ENCODE data around the gene CDH4. TPM values are rescaled to one million over a fixed set of nuclear protein-coding genes. Genes with fewer than 3 reads are reported as not detected.

CDH4 gene
- total RNA-seq, 1 experiment from 2014 or later, result 5.3 TPM

DNA sequence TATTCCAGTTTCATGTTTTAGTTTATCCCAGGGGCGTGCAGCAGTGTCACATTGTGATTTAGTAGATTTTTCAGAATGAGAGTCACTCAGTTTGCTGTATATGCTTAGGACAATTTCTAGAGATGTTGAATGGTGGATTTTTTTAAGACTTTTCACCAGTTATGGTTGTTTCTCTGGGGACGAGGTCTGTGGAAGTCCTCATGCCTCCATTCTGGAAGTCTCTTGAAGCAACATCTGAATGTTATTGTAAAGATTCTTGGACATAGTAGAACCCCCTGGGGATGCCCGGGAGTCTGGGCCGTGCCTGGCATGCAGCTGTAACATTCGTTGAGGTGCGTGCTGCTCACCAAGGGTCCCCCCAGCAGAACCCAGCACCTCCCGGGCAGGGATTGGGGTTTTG is 341.5 kb downstream of the CDH4 start (continued):
- TF ChIP-seq, protein P1, sequence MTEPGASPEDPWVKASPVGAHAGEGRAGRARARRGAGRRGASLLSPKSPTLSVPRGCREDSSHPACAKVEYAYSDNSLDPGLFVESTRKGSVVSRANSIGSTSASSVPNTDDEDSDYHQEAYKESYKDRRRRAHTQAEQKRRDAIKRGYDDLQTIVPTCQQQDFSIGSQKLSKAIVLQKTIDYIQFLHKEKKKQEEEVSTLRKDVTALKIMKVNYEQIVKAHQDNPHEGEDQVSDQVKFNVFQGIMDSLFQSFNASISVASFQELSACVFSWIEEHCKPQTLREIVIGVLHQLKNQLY (CRISPR knock-in tag; IDR thresholded peaks at IDR 0.05), result no peak
- TF ChIP-seq, protein P2, sequence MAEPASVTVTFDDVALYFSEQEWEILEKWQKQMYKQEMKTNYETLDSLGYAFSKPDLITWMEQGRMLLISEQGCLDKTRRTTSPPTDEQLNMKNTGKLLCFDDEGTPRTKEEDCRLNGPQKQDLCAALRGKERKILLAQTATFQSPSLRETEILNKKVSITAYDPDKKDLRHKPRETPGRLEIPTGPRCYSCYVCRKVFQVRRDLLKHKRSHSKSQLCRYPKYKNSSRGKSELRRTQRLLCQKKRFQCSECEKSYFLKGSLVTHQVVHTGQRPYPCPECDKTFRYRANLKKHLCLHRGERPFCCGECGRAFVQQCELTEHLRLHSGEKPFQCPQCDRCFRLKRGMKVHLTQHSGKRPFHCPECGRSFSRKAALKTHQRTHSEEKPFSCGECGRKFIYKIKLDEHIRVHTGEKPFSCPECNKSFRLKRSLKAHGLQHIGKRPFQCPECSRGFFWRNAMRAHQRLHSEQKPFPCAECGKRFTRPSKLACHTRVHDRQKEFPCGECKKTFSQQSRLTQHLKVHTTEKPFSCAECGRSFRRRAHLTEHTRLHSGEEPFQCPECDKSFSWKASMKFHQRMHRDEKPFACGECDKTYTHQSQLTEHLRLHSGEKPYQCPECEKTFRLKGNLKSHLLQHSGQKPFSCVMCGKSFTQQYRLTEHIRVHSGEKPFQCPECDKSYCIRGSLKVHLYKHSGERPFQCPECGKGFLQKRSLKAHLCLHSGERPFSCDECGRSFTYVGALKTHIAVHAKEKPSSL (CRISPR knock-in tag; conservative IDR thresholded peaks at IDR 0.05), result no peak
- TF ChIP-seq EMX1 (CRISPR knock-in tag; IDR thresholded peaks at IDR 0.05) (no peak), NR1H2 (CRISPR knock-in tag; IDR thresholded peaks at IDR 0.05) (no peak), MAX (CRISPR knock-in tag; IDR thresholded peaks at IDR 0.05) (no peak), ELF4 (CRISPR knock-in tag; IDR thresholded peaks at IDR 0.05; ENCODE audit: low read depth) (no peak), GABPB1 (CRISPR knock-in tag; IDR thresholded peaks at IDR 0.05) (no peak)

GRCh38 chr20:61594198-61594597 is 342.1 kb downstream of the CDH4 start:
- Mint-ChIP-seq H3K9me3 (peaks cover 44% of the 10 kb centered on the region), H3K27ac (no peak overlapping the region), H3K4me3 (no peak overlapping the region), H3K4me1 (peaks cover 3% of the 10 kb centered on the region), H3K27me3 (ENCODE audit: low read depth) (peaks cover 30% of the 10 kb centered on the region), H3K36me3 (peaks cover 25% of the 10 kb centered on the region)
- no peak for DNase-seq (ENCODE audit: low spot score)
- POLR2A ChIA-PET, result no interaction called here
- TF ChIP-seq MAX (CRISPR knock-in tag; IDR thresholded peaks at IDR 0.05) (no peak), JAZF1 (CRISPR knock-in tag; IDR thresholded peaks at IDR 0.05) (no peak), NR1H2 (CRISPR knock-in tag; IDR thresholded peaks at IDR 0.05) (no peak), GABPB1 (CRISPR knock-in tag; IDR thresholded peaks at IDR 0.05) (no peak), NFE2L1 (CRISPR knock-in tag; IDR thresholded peaks at IDR 0.05) (no peak)
- TF ChIP-seq, protein P3, sequence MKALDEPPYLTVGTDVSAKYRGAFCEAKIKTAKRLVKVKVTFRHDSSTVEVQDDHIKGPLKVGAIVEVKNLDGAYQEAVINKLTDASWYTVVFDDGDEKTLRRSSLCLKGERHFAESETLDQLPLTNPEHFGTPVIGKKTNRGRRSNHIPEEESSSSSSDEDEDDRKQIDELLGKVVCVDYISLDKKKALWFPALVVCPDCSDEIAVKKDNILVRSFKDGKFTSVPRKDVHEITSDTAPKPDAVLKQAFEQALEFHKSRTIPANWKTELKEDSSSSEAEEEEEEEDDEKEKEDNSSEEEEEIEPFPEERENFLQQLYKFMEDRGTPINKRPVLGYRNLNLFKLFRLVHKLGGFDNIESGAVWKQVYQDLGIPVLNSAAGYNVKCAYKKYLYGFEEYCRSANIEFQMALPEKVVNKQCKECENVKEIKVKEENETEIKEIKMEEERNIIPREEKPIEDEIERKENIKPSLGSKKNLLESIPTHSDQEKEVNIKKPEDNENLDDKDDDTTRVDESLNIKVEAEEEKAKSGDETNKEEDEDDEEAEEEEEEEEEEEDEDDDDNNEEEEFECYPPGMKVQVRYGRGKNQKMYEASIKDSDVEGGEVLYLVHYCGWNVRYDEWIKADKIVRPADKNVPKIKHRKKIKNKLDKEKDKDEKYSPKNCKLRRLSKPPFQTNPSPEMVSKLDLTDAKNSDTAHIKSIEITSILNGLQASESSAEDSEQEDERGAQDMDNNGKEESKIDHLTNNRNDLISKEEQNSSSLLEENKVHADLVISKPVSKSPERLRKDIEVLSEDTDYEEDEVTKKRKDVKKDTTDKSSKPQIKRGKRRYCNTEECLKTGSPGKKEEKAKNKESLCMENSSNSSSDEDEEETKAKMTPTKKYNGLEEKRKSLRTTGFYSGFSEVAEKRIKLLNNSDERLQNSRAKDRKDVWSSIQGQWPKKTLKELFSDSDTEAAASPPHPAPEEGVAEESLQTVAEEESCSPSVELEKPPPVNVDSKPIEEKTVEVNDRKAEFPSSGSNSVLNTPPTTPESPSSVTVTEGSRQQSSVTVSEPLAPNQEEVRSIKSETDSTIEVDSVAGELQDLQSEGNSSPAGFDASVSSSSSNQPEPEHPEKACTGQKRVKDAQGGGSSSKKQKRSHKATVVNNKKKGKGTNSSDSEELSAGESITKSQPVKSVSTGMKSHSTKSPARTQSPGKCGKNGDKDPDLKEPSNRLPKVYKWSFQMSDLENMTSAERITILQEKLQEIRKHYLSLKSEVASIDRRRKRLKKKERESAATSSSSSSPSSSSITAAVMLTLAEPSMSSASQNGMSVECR (CRISPR knock-in tag; IDR thresholded peaks at IDR 0.05; ENCODE audit: borderline replicate concordance), result no peak
- no peak for ATAC-seq
- CTCF ChIA-PET, result no interaction called here

- POLR2A ChIA-PET, result no interaction called here
Observed at GRCh38 chr20:61595216-61595615, 343.2 kb downstream of the CDH4 start.

More at GRCh38 chr20:61595216-61595615, 343.2 kb downstream of the CDH4 start:
- ATAC-seq (no peak), DNase-seq (ENCODE audit: low spot score) (no peak)
- Mint-ChIP-seq H3K36me3 (peaks cover 25% of the 10 kb centered on the region), H3K4me3 (no peak overlapping the region), H3K27ac (no peak overlapping the region), H3K4me1 (no peaks in the 10 kb centered on the region), H3K27me3 (ENCODE audit: low read depth) (peaks cover 28% of the 10 kb centered on the region), H3K9me3 (peaks cover 44% of the 10 kb centered on the region)
- CTCF ChIA-PET, result no interaction called here
- TF ChIP-seq E2F4 (CRISPR knock-in tag; IDR thresholded peaks at IDR 0.05; ENCODE audit: borderline replicate concordance, low read depth) (no peak), KAT7 (CRISPR knock-in tag; IDR thresholded peaks at IDR 0.05; ENCODE audit: borderline replicate concordance) (no peak), ZNF138 (CRISPR knock-in tag; conservative IDR thresholded peaks at IDR 0.05) (no peak), PRRX2 (CRISPR knock-in tag; IDR thresholded peaks at IDR 0.05) (no peak), ZNF219 (CRISPR knock-in tag; IDR thresholded peaks at IDR 0.05; ENCODE audit: borderline replicate concordance) (no peak), CREM (CRISPR knock-in tag; IDR thresholded peaks at IDR 0.05) (no peak), TCF7 (CRISPR knock-in tag; IDR thresholded peaks at IDR 0.05; ENCODE audit: low read depth) (no peak), MXD4 (CRISPR knock-in tag; IDR thresholded peaks at IDR 0.05; ENCODE audit: borderline replicate concordance) (no peak)
- TF ChIP-seq, protein P4, sequence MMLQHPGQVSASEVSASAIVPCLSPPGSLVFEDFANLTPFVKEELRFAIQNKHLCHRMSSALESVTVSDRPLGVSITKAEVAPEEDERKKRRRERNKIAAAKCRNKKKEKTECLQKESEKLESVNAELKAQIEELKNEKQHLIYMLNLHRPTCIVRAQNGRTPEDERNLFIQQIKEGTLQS (CRISPR knock-in tag; conservative IDR thresholded peaks at IDR 0.05), result no peak
- TF ChIP-seq, protein P5, sequence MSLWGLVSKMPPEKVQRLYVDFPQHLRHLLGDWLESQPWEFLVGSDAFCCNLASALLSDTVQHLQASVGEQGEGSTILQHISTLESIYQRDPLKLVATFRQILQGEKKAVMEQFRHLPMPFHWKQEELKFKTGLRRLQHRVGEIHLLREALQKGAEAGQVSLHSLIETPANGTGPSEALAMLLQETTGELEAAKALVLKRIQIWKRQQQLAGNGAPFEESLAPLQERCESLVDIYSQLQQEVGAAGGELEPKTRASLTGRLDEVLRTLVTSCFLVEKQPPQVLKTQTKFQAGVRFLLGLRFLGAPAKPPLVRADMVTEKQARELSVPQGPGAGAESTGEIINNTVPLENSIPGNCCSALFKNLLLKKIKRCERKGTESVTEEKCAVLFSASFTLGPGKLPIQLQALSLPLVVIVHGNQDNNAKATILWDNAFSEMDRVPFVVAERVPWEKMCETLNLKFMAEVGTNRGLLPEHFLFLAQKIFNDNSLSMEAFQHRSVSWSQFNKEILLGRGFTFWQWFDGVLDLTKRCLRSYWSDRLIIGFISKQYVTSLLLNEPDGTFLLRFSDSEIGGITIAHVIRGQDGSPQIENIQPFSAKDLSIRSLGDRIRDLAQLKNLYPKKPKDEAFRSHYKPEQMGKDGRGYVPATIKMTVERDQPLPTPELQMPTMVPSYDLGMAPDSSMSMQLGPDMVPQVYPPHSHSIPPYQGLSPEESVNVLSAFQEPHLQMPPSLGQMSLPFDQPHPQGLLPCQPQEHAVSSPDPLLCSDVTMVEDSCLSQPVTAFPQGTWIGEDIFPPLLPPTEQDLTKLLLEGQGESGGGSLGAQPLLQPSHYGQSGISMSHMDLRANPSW (CRISPR knock-in tag; conservative IDR thresholded peaks at IDR 0.05; ENCODE audit: low read depth), result no peak
